B cell (primary cell): ENCODE data around the gene ARHGAP15.

Experiments
- EZH2 ChIP-seq: IDR thresholded peaks from 2 replicates; pipeline ENCODE4 v1.6.1; 2012; ENCODE audit warnings: borderline replicate concordance, low read depth, mild to moderate bottlenecking, moderate library complexity, low read length; ENCODE audit not compliant: insufficient read depth, poor library complexity, severe bottlenecking
- TF ChIP-seq, protein P1 (sequence below): fragments of 200-600 bp; IDR thresholded peaks from one replicate; pipeline ENCODE4 v1.8.0; 2022; ENCODE audit warnings: antibody characterized with exemption, mild to moderate bottlenecking

GRCh38 chr2:143466391-143466790 is 337.2 kb downstream of the ARHGAP15 start:
- TF ChIP-seq, protein P1, sequence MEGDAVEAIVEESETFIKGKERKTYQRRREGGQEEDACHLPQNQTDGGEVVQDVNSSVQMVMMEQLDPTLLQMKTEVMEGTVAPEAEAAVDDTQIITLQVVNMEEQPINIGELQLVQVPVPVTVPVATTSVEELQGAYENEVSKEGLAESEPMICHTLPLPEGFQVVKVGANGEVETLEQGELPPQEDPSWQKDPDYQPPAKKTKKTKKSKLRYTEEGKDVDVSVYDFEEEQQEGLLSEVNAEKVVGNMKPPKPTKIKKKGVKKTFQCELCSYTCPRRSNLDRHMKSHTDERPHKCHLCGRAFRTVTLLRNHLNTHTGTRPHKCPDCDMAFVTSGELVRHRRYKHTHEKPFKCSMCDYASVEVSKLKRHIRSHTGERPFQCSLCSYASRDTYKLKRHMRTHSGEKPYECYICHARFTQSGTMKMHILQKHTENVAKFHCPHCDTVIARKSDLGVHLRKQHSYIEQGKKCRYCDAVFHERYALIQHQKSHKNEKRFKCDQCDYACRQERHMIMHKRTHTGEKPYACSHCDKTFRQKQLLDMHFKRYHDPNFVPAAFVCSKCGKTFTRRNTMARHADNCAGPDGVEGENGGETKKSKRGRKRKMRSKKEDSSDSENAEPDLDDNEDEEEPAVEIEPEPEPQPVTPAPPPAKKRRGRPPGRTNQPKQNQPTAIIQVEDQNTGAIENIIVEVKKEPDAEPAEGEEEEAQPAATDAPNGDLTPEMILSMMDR = no peak
- TF ChIP-seq EZH2 = no peak
